GM21619 (cell line): ENCODE results near the gene GNA15.

Experiments used
- ATAC-seq: cut with Tn5 transposase; IDR thresholded peaks from one replicate; pipeline ENCODE4 v1.9.1; 2021; ENCODE audit not compliant: unreplicated experiment

The GNA15 gene

DNA sequence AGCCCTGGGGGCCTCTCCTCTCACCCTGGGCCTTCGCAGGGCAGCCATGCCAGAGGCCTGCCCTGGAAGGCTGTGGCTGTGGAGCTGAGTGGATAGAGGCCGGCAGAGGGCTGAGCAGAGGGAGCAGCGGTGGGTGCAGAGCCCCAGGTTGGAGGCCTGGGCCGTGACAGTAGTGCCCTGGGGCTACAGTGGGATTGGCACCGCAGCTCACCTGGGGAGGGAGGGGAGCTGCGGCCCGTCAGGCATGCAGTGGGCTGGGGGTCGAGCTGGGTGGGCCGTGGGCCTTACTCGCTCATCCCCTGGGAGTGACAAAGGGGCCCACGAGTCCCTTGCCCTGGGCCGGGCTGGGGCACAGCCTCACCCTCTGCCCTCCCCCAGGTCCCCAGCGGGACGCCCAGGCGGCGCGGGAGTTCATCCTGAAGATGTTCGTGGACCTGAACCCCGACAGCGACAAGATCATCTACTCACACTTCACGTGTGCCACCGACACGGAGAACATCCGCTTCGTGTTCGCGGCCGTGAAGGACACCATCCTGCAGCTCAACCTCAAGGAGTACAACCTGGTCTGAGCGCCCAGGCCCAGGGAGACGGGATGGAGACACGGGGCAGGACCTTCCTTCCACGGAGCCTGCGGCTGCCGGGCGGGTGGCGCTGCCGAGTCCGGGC is 15.1 kb upstream of the GNA15 start:
- no peak for ATAC-seq

DNA sequence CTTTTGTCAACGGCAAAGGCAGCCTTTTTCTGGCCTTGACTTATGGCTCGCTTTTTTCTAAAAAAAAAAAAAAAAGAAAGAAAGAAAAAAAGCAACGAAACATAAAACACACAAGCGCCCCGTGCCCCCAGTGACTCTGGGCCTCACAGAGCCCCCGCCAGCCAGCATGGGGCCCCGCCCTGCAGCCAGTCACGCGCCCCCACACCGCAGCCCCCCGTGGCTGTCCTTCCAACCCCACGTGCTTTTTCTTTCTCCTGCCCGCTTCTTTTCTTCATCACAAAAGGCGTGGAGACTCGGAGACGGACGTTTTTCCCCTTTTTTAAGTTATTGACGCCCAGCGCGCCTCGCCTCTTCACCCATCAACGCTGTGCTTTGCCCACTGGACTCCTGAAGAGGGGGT is 14.4 kb upstream of the GNA15 start:
- ATAC-seq: no peak

DNA sequence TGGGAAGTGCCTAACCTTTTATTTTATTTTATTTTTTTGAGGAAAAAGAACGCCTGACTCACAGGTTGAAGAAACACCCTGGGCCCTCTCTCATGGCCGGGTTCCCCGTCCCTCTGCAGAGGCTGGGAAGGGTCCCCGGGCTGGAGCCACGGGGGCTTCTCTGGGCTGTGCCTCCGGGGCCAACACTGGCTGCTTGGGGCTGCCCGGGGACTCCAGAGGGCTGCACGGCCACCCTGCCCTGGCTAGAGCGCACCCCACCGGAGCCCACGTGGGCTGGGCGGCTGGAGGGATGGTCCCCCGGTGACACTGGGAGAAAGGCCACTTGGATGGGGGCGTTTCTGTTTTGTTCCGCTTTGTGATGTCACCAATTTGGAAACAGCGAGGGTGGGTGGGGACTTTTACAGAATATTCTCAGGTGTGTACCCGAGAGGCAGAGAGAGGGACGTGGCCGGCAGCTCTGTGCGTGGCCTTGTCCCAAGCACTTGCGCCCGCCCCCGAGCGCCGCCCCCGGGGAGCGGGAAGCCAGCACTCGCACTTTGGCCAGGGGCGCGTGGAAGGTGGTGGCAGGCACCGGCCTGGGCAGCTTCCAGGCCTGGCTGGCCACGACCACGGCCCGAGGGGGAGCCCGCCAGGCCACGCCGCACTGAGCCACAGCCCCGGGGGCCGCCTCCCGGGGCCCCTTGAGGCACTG is 13.9 kb upstream of the GNA15 start:
- no peak for ATAC-seq

DNA sequence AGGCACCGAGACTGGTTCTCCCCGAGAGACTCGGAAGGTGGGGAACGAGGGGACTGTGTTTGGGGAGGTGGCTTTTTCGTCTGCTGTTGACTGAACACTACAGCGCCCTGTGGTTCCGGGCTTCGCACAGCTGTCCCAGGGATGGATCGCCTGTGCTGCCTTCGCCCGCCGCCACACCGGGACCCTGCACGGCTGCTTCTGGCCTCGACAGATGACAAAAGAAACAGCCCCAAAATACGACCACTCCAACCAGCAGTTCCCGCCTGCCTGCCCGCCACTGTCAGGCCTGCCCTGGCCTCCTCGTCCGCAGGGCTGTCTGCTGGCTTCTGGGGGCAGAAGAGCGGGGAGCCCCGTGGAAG is 13.3 kb upstream of the GNA15 start:
- no peak for ATAC-seq

DNA sequence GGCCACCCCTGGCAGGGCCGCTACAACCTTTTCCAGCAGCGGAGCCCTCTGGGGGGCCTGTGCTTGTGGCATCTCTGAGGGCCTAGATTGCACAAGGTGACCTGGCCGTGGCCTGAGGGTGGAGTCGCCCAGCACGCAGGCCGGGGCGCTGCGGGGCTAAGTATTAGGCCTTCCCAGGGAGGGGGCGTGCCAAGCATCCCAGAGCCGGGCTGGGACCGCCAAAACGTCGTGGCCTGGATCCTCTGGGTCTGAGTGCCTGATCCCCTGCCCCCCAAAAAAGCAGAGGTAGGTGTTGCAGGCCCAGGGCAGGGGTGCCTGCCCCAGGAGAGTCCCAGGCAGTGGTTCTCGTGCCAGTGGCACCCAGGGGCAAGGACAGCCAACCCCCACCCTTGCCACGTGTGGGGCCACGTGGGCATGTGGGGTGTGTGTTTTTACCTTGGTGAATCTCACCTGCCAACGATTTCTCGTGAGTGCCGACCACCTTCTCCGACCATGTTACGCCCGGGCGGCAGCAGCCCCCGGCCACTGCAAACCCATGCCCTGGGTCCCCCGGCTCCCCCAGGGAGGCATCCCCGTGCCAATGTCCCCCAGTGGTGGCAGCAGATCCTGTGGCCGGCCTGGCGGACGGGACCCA is 12.6 kb upstream of the GNA15 start:
- no peak for ATAC-seq

DNA sequence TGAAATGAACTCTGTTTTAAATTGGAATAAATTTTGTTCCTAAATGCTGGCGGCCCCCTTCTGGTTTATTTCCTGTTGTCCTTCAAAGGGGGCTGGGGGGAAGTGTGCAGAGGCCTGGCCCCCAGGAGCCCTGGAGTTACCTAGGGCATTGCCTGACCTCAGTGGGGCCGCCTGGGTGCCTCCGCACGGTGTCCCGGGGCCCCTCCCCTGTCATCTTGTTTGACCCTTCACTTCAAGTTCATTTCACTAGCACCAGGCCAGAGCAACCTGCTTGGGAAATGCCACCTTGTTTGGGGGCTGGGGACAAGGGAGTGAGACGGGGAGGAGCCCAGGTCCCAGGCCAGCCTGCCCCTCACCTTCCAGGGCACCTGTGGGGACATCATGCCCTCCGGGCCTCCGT is 11.9 kb upstream of the GNA15 start:
- ATAC-seq: no peak

DNA sequence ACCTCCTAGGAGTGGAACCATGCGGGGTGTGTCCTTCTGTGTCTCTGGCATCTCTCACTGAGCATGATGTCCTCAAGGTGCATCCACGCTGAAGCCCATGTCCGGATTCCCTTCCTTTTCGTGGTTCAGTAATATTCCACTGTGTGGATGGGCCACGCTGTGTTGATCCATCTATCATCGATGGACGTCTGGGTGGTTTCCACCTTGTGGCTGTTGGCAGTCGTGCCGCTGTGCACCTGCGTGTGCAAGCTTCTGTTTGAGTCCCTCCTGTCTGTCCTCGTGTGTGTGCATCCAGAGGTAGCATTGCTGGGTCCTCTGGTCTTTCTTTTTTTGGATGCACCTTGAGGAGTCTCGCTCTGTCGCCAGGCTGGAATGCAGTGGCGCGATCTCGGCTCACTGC is 11.2 kb upstream of the GNA15 start:
- no peak for ATAC-seq

DNA sequence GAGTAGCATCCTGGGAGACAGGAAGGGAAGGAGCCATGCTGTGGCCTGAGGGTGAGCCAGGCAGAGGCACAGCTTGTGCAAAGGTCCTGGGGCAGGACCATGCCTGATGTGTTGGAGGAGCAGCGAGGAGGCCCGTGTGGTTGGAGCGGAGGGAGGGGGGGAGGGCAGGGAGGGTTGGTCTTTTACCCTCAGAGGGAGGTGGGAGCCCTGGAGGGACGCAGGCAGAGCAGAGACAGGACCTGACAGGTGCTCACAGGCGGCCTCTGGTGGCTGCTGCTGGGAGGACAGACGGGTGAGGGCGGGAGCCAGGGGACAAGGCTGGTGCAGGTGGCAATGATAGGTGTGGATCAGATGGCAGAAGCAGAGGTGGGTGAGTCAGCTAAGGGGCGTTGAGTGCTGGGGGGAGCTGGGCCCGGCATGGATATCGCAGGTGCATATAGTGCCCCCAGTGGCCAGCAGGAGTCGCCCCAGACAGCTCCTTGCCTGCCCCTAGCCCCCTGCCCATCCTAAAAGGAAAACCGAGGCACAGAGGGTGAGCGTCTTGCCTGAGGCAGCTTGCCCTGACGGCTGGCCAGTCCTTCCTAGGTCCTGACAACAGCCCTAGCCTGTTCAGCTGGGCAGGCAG is 9.8 kb upstream of the GNA15 start:
- no peak for ATAC-seq

DNA sequence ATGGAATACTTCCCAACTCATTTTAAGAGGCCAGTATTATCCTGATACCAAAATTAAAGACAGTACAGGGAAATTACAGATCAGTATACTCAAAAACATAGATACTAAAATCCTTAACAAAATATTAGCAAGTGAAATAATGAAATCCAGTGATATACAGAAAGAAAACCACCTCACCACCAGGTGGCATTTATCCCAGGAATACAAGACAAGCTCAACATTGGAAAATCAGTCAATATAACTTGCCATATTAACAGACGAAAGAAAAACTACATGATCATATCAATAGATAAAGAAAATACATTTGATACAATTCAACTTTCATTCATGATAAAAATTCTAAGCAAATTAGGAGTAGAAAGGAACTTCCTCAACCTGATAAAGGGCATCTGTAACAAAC is 6.7 kb upstream of the GNA15 start:
- no peak for ATAC-seq

DNA sequence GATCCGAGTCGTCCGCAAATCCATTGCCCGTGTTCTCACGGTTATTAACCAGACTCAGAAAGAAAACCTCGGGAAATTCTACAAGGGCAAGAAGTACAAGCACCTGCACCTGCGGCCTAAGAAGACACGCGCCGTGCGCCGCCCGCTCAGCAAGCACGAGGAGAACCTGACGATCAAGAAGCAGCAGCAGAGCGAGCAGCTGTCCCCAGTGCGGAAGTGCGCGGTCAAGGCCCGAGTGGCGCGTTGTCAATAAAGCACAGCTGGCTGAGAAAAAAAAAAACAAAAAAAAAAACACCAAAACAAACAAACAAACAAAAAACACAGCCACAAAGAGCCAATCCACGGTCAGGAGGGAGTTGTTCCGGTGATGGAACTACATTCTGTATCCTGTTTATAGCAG is 4.7 kb upstream of the GNA15 start:
- ATAC-seq: no peak

DNA sequence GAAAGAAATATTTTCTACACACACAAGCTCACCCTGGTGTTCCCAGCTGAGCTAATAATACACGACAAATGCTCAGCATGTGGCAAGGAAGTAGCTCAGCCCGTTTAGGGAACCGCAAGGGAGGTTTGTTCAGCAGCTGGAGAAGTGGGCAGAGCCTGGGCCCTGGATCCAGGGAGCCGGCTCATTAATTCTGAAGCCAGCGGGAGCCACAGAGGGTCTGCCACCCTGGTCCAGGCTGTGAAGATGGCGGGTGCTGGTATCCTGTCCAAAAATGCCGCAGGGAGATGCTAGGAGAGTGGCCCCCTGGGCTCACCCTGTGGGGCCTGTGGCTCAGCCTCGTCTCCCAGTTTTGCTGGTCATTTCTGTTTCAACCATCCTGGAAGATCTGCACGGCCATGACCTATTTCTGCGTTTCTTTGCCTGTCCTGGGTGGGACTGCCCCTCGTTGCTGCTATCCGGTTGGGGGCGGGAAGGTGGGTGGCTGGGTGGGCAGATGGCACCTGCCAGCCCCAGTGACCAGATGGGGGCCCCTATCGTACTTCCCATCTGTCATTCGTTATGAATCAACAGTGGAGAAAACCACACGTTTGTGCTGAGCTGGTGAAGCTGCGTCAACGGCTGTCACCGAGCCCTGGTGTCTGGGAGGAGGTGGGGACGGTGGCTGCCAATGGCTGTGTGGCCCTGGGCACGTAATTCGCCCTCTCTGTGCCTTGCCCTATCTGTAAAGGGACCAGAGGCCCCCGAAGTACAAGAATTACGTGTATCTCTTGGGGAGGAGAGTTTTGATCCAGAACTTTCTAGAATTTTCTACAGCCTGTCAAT is 2.7 kb upstream of the GNA15 start:
- ATAC-seq: no peak

DNA sequence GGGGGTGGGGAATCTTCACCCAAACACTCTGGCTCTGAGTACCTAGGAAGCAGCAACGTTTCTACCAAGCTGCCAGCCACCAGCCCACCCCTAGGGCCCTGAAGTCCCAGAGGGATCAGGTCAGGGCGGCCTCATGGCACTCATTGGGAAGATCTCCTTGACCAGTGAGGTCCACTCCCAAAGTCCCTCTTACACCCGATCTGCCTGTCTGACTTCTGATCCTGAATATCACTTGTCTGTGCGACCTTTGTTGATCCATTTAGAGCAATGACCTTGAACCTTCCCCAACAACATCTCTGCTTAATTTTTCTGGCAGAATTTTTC is 2.1 kb upstream of the GNA15 start:
- ATAC-seq: no peak

DNA sequence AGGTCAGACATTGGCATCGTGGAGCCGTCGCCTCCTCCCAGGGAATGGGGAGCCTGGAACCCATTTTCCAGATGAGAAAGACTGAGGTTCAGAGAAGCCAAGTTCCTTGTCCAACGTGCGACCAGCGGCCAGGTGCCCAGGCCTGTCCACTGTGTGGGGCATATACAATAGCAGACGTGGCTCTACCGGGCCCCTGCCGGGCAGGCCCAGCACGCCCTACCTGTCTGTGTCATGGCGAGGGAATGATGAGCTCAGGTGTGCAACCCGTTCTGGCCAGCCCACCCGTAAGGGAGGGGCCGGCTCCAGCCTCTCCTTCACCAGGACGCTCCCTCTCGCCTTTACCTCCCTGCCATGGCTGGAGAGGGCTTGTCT is 837 bp downstream of the GNA15 start:
- no peak for ATAC-seq

DNA sequence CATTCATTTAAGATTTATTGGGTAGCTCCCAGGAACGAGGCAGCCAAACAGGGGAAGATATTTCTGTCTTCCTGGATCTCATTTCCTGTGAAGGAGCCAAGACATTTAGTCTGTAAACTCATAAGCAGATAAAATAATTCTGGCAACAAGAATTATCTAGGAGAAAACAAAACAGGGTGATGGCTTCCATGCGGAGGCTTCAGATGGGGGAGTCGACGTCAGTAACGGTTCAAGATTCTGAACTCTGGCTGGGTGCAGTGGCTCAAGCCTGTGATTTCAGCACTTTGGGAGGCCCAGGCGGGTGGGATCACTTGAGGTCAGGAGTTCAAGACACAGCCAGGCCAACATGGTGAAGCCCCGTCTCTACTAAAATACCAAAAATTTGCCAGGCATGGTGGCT is 1.3 kb downstream of the GNA15 start:
- no peak for ATAC-seq

DNA sequence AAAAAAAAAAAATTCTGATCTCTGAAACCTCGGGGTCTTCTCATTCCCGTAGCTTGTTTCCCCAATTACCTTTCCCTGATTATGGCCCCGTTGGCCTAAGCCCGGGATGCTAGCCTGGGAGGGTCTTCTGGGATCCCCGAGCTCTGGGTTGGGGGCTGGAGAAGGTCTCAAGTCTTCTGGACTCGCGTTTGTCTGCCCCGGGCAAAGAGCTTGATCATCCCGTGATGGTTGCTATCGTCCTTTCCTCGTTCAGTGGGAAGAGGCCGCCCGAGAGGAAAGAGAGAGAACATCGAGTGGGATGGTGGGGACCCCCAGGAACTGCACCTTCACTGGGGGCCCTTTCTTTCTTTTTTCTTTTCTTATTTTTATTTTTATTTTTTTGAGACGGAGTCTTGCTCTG is 2.4 kb downstream of the GNA15 start:
- ATAC-seq: no peak

DNA sequence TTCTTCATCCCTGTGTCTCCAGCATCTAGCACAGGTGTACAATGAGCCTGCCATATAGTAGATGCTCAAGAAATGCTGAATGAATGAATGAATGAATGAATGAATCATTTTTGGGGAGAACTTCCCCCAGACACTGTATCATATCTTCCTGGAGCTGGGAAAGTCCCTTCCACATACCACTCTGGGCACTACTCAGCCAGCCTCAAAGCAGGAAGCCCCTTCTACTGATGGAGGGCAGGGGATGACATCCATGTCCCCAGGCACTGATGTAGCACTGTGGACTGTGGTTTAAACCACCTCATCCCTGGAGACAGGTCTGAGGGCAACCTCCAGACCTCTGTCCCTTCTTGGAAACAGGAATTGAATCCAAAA is 4.8 kb downstream of the GNA15 start:
- no peak for ATAC-seq

DNA sequence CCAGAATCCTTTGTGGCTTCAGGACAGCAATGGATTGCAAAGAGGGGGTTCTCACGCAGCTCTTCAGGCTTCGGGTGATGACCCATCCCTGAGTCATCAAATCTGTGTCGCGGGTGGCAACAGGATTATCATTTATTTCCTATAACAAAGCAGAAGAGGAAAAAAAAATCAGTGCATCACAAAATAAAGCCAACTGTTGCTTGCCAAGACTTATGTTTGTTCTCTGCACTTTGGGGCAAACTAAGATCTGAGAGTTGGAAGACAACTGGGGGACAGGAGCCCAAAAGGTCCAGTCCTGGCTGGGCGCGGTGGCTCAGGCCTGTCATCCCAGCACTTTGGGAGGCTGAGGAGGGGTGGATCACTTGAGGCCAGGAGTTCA is 6.4 kb downstream of the GNA15 start:
- no peak for ATAC-seq

DNA sequence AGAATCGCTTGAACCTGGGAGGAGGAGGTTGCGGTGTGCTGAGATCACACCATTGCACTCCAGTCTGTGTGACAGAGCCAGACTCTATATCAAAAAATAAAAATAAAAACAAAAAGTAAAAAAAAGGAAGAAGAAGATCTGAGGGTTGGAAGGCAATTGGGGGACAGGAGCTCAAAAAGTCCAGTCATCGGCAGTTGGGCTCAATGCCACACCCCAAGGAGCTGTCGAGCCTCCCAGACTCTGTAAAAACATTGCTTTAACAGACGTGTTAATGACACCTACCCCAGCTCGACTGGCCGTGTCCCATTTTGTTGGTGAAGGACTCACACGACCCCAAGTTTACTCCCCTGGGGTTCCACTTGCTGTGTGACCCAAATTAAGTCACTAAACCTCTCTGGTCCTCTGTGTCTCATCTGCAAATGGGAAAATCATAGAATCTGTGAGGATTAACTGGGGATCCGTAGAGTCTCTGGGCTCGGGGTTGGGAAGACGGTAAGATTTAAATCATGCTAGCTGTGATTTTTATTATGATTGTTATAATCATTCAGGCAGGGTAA is 7.0 kb downstream of the GNA15 start:
- ATAC-seq: no peak

DNA sequence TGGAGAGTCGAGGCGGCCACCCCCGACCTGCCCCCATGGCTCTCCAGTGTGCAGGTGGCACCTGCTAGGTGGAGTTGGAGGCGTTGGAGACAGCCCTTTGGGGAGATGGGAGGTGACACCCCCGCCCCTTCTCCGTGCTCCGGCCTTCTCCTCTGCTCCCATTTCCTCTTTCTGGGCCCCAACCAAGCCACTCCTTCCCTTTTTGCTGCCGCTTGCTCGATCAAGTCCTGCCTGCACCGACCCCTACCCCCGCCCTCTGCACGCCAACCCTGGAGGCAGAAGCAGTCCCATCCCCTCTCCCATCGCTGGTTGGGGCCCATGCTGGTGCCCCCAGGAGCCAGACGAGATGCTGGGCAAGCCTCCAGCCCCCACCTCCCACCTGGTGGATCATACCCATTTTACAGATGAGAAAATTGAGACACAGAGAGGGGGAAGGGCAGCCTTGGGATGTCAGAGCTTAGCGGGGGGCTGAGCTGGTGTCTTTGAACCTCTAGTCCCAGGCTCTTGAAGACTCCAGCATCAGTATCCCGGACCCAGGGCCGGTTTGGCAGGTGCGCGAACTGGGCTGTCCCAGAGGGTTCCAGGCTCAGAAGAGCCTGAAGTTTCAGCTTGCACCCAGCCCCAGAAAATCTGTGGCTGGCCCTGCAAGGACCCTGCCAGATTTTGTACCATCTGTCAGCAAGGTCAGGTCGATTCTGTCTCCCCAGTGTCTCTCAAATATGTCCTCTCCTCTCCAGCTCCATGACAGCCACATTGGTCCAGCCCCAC is 10.3 kb downstream of the GNA15 start:
- ATAC-seq: no peak

DNA sequence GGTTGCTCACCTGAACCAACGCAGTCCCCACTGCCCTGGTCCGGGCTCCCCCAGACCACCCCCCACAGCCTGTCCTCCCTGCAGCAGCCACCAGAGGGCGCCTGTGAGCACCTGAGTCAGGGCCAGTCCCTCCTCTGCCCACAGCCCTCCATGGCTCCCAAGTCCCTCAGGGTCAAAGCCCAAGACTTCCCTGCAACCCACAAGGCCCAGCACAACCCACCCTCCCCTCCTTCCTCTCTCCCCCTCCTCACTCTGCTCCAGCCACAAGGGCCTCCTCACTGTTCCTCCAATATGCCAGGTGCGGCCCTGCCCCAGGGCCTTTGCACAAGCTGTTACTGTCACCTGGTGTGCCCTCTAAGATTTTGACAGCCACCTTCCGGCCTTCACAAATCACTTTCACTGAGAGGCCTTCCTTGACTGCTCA is 10.9 kb downstream of the GNA15 start:
- no peak for ATAC-seq

DNA sequence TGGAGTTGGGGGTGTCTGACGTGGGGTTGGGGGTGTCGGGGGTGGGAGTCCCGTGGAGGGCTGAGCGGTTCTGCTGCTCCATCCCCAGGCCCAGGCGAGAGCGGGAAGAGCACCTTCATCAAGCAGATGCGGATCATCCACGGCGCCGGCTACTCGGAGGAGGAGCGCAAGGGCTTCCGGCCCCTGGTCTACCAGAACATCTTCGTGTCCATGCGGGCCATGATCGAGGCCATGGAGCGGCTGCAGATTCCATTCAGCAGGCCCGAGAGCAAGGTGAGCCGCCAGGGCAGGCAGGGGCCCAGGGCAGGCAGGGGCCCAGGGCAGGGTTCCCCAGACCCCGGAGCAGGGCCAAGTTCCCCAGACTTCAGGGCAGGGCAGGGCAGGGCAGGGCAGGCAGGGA is 12.7 kb downstream of the GNA15 start:
- no peak for ATAC-seq
